ENCODE results near the gene MEF2C.
A peak's percentile ranks its signal among the peaks of the same experiment; 100 is the strongest.

Gene MEF2C

DNA sequence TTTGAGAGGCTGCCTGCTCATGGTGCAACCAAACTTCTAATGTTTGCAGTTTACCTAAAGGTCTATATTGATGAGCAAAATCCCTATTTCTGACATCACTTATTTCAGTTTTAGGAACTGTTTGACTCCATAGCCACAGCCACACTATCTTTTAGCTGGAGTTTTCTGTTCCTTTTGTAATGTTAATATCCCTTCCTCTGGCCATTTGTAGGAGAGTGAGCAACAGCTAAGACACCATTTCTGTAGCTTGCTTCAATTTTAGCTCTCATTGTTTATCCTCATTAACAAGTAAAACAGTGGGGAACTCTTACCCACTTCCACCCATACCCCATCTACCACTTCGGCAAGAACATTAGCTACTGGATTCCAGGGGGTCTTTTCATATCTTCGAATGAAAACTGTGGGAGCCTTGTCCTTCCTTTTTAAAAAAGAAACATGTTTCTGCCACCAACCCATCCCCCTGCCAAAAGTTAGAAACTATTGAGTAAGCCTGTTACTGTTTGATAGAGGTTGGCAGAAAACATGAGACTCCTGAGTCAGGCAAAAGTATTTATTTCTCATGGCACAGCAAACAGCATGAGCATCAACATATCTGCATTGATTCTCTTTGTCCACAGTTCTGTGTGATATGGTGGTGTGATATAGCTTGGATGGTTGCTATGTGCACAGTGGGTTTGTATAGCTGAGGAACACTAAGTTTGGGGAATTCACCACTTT lies 174.1 kb downstream of the MEF2C start:
- DNase-seq, result no peak

DNA sequence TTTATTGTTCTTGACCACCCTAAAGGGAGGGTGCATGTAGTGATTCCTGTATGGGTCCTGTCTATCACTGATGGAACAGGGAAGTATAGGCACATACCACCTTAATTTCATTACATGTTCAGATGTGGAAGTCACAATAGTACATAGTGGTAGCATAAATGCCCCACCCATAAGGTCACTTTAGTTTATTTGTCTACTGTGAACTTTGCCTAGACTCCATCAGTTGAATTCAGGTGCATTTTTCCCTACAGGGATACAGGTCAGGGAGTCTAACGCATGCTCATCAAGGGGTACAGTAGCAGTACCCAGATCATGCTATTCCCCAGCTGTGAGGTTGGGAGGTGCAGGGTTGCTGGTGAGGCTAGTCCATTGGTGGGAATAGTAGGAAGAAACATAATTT lies 175.0 kb downstream of the MEF2C start:
- no peak for DNase-seq

DNA sequence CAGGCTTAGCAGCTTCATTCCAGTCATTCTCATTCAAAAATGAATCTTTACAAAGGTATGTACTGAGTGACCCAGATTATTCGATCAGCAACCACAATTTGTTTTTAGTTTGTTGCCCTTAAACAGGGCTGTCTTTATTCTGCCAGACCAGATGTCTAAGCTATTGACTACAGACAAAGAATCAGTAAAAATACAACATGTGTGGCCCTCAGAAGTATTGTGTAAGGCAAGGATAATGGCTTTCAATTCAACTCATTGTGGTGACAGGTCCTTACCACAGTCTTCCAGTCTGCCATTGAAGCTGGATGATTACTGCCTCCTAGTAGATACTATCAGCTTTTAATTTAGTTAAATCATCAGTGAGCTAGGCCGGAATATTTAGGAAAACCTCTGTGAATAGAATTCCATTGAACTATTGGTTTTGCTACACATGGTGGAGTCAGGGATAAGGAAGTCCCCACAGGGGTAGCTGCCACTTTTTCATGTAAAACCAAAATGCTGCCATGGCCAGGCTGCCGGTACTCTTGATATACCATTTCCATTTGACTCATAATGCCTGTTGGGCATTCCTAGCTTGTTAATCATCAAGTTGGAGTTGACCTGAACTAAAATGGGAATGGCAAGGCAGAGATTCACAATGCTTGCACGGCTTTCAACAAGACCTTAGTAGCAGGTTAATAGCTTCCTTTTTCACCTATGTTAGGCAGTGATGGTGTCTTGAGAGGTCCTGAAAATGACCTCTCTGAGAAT lies 175.6 kb downstream of the MEF2C start:
- no peak for DNase-seq

DNA sequence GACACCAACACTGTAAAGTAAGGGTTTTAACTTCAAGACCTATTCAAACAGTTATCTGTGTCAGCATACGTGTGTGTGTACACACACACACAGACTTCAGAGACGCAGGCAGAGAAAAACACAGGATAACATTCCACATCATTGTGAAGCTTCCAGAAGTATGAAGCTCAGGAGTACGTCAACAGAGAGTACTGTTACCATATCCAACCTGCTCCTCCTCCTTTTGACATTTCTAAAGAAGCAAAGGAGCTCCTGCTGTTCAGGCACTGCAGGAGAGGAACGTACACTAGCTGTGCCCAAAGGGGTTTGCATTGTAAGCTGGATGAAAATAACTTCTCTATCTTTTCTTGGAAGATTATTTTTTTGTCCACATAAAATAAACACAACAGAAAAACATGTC lies 180.7 kb downstream of the MEF2C start:
- no peak for DNase-seq

DNA sequence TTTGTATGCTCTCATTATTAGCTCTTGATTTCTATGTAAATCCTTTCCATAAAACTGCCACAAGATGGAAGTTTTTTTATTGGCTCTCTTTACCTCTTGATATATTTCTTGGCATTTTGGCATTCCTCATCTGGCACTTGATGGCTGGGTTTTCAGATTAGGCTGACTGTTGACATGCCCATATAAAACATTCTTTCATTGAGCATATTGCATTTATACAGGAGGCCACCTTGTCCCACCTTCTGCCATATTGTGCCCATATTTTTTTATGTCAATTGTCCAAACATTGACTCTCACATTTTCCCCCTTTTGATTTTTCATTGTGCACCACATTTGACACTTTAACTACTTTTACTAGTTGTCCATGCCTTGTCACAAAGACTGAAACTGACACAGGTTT lies 182.9 kb downstream of the MEF2C start:
- DNase-seq, result no peak

DNA sequence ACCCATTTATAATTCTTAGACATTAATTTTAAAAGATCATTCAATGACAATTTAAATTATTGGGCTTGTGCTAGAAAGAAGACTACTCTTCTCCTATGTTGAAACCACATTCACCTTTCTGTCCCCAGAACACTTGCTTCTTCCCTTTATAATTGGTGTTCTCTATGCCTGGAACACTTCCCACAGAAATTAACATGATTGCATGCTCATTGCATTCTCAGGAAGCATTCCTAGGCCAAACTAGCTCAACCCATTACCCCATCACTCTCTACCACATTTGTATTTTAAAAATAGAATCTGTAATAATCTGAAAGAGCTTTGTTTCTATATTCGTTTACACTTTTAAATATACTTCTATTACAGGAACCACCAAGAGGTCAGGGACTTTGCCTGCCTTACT lies 184.7 kb downstream of the MEF2C start:
- DNase-seq, result no peak

DNA sequence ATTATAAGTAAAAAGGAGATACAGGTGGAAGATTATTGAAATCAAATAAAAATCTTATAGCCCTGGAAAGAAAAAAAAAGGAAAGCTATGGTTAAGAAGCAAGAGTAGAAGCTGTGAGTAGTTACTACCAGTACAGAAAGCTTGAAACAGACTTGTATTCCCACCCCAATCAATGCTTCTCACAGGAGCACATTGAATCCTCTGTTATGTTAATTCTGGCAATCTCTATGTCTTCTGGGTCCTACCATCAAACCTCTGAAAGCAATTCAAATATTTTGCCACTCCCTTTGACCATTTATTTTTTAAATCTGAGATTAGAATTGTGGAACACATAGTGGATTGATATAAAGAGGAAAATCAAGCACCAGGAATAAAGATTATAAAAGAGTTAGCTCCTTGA lies 186.5 kb downstream of the MEF2C start:
- DNase-seq, result no peak

DNA sequence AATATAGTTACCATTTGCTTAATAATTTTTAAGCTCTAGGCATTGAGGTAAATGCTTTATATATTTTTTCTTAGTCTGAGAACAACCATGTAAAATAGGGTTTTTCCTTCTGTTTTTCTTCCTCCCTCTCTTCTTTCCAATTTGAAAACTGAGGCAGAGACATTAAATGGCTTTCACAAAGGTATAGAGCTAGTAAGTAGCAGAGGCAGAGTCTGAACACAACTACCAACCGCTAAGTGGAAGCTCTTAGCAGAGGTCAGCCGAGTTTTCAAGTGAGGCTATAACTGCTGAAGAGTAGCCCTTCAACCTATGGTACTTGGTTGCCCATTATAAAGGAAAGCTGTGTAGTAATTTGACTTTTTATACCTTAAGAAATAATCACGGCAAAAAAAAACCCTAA lies 187.1 kb downstream of the MEF2C start:
- no peak for DNase-seq

DNA sequence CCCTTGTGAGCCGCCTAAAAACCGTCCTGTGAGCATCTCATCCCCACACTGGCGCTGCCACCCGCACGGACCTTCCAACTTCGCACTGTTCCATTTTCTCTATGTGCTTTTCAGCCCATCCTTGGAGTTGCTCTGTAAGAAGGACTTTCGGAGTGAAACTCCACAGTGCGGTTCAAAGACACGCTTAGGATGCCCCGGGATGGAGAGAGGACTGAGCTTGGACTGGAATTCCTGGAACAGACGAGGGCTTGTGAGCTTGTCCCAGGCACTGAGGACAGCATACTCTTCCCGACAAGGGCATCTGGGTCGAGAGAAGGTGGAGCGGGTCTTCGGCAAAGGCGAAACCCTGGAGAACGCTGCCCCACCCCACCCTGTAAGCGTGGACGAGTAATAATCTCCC lies 187.8 kb downstream of the MEF2C start:
- DNase-seq, result no peak

DNA sequence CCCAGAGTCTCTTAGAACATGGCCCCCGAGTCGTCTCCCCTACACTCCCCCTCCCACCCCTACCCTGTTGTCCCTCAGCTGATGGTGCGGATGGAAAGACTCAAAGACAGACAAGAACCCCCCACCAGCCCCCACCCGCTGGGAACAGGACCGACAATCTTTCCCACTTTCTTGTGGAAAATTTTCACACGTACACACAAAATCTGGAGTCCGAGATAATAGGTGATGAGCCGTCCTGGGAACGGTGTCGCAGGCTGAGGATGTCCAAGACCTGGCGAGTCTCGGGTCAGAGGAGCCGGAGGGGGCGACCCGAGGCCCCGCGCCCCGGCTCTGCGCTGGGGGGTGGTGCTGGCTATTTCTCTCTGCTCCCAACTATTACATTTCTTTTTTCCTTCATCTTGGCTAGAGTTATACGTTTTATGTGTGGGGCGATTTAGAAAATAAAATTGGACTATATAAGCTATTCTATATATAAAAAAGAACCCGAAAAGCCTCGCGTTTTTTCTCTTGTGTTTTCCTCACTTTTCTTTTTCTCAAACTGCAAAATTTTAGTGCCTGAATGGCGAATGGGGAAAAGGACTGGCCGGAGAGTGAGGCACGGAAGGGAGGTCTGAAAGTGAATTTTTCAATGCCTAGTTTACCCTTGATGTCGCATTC lies 188.8 kb downstream of the MEF2C start:
- no peak for DNase-seq

DNA sequence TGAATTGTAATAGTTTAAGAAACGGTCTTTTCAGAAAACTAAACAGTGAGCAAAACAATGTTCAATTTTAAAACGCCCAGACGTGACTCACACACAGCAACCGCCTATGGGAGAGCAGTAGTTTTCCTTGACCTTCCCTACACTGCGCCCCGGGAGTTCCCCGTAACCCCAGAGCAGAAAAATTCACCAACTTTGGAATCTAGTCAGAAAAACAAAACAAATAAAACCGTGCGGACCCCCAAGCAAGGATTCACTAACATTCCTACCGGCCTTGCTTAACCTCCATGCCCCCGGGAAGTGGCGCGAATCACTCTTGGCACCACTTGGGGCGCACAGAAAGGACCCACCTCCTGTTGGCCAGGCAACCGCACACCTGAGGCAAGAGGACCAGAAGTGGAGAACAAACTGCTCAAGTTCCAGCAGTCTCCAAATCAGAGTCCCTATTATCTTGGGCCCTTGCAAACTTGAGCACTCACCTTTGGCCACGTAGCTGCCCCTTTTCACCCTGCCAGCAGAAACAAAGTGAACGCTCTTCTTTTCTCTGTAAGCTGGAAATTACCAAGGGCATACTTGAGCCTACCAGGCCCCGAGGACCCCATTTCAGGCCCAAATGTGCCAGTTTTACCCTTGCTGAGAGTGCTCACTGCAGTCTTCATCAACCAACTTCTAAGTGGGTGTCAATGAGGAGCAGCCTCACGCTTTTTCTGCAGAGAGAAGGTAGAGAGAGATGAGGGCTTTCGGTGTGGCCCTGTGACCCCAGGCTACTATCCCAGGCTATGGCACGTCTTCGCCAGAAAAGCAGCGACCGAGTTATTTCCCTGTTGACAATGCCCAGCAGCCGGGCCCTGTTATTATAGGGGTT lies 189.7 kb downstream of the MEF2C start:
- DNase-seq, result no peak

DNA sequence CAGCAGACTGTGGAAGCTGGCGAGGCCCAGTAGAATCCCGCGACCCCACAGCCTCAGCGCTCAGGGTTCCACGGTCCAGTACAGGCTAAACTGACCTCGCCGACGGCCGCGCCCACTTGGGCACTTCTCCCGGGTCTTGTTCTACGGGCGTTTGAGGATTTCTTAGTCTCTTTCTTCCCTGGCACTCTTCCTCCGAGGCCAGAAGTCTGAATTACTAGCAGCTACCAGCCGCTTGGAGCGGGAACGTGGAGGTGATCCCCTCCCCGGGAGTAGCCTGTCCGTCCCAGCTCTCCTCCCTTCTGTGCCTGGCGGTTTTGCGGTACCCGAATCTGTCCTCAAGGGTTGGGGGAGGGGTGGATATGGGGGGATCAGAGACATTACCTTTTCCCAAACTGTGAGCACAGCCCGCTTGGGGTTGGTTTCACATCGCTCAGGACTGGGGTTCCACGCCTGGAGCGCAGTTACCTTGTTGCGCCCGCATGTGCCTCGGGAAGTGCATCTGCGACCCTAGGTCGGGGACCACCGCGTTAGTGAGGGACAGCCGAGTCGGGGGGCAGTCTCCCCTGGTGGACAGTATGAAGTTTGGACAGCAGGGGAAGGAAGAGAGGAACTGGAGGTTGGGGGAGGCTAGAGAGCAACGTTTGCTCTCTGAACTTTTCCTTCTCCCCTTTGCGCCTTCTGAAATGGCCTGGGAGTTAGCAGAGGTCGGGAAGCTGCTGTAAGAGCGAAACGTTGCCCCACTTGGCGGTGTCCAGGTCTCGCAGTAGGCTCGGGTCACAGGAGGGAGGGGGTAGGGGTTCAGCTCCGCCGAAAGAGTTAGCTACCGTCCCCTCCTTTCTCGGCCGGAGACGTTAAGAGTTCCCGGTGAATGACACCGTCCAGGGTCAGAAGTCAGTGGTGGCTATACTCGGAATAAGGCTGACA lies 190.8 kb downstream of the MEF2C start:
- no peak for DNase-seq

DNA sequence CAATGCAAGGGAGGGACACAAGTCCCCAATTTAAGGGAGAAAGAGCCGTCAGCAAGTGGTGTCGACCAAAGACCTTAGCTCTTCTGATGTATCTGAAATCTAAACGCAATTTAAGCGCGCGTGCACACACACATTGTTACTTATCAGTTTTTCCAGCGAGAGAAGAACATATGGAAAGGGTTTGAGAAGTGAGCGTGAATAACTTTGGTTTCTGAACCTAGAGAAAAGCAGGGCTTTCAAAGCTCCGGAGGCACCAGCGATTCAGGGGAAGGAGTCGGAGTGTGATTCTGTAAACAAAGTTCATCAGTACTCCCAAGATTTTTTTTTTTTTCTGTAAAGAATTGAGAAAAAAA lies 191.8 kb downstream of the MEF2C start:
- DNase-seq, result no peak

DNA sequence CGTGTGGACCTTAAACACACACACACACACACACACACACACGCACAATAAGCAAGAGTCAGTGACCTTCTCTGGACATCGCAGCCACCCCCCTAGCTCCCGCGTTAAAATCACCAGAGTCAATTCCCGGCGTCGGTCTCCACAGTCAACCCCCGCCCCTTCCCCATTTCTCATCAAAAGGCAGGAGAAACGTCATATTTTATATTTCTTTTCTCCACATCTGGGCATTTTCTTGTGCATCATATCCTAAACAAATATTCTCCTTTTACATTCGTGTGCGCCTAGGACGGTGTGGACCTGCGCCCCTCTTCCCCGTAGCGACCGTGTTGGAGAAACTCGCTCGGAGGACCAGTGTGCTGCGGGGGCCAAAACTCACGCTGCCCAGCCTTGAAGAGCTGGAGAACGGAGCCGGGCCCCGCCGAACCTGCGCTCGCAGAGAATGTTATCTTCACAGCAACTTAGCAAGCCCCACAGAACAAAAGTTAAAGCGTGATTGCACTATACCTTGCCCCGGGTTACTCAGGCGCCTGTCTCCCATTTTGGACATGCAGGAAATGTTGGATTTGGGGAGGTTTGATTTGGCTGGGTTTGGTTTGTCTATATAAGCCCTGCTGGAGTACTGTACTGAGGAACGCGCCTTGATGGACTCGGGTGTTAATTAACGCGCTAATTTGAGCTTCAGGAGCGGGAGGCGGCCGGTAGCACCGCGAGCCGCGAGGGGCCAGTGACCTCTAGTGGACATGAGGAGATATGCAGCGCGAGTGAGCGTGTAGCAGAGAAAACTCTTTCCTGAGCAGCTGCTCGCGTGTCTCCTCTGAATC lies 192.4 kb downstream of the MEF2C start:
- DNase-seq, result peak; percentile 53 to 54

DNA sequence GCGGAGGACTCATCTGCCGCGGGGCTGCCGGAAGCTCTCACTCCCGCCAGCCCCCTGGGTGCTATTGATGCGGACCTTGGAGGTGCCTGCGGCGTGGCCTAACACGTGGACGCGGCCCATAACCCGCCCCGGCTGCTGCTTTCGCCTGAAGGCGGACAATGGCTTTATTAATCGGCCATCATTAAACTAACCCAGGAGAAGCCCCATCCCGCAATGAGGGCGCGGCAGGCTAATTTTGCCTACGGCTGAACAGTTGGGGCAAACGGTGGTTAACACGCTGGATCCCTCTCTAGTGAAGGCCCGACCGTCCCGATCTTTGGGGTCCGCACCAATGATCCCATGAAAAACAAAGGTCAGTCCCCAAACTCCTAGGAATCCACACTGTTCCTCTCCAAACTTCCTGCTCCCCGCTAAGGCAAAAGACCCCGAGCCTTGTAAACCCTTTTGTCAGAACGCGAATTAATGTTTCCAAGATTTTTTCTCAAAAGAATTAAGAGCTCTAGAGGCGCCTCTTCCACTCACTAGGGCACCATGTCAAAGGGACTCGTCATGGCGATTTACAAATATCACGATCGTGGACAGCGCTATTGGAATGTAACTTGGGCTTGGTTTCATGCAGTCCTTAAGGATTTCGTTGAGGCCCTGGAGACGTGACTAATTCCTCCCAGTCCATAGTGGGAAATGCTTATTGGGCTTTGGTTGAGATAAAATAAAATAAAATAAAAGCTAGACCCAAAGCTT lies 193.1 kb downstream of the MEF2C start:
- DNase-seq, result no peak

DNA sequence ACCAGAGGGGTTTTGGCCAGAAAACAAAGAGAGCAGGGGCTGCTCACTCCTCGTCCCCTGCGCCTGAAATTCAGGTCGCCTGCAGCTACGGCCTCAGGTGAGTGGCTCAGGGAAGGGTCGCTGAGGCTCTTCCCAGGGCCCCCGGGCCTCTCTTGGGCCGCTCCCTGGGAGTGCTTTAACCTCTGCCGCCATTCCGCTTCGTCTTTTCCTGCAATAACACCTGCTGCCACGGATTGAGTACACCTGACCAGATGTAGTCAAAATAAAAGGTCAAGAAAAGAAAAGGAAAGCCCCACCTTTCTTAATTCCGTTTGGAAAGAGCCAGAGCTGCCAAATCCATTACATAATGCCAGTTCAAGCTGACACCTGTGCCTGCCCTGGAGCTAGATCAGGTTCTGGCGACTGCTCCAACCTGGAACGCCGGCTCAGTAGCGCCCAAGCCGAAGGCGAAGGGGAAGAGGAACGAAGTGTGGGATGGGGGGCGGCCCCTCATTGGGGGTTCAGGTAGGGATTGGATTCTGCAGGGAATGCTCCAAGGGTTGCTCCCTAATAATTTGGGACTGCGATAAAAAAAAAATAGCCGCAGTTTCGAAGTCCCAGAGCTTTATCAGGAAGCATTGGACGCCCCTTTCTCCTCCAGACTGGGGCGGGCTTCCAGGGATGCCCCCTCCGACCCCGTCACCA lies 193.9 kb downstream of the MEF2C start:
- no peak for DNase-seq

DNA sequence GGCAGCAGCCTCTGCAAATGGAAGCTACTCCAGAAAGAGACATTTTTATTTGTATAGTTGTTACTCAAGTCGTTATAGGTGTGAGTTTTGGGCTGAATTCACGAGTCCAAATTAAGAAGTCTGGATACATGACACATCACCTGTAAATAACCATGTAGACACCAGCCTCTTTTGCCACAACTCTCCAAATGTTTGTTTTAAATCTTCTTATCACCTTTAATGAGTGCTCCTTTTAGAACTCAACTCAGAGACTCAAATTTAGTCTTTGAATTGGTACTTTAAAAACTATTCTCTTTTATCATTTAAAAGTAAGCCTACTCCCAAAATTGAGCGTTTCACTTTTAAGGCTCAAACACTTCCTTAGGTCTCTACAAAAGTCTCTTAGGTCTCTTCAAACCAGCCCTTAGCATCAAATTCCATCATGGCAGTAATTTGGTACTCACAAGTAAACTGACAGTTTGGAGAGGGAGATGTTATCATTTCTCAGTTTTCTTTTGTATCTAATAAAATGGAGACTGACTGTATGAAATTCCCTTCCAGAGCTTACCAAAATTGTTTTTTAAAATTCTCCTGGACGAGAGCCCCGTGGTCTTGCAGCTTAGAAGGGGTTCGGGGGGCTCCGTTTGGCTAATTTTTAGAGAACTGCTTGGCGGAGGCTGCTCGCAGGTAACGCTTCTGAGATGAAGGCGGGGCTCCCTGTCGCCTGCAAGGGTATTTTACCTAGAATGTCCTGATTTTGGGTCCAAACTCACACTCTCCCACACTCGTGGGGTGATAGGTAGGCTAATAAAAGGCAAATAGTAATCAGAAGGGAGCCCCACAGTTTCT lies 194.6 kb downstream of the MEF2C start:
- DNase-seq, result no peak

DNA sequence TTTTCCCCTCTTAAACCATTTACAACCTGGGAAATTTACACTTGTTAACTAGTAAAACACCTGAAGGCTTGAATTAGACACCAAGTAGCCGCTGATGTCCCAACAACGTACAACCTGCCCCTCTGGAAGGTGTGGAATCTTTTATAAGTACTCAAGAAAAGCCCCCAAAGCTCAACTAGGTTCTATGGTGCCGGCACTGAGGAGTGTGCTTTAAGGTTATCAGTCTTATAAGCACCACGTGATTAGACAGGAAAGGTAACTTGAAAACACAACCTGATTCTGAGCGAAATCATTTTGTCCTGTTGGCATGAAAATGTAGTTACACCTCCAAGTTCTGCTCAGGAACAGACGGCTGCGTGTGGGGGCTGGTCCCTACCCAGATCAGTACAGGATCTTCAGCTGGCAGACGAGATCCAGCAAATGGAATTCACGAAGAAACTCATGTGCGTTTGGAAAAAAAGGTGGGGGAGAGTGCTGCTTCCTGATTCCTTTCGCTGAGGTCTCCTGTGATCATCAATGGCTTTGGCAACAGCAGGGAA lies 195.5 kb downstream of the MEF2C start:
- DNase-seq, result no peak

DNA sequence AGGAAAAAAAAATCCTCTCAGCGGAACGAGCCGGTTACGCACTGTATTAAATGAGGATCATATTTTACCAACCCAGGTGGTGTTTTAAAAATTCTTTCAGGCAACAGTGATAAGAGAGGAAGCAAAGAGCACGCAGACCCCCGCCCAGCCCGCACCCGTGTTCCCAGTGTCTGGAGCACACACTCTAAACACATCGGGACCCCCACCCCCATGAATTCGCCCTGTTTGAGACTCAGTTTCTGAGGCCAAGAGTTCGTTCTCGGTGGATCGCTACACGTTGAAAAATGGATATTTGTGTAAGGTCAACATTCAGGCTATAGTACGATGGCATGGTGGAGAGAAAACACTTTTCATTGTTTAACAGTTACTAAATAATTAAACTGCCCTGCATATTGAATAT lies 196.3 kb downstream of the MEF2C start:
- DNase-seq, result no peak

Measured in activated CD4-positive, alpha-beta T cell treated with anti-CD3 and anti-CD28 coated beads, Interleukin-2, amount 50 U/mL, for 4 hours (primary cell).